TTC549 (cell line): ENCODE measurements around the gene SMTNL1.

Experiments used
- FAIRE-seq: peaks from 2 replicates; lab custom pipeline; 2012; peaks lifted over from hg19 to GRCh38; lab: Jason Lieb, UNC

Gene SMTNL1

DNA sequence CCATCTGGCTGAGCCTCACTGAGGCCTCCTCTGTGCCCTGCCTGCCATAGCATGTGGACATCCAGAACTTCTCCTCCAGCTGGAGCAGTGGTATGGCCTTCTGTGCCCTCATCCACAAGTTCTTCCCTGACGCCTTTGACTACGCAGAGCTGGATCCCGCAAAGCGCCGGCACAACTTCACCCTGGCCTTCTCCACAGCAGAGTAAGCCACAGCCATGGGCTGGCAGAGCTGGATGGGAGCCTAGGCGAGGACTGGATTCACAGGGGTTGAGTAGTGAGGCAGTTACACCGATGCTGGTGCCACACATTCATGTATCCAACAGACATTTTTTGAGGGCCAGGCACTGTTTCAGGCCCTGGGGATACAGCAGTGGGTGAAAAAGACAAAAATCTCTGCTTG lies 9.1 kb downstream of the SMTNL1 start:
- no peak for FAIRE-seq

DNA sequence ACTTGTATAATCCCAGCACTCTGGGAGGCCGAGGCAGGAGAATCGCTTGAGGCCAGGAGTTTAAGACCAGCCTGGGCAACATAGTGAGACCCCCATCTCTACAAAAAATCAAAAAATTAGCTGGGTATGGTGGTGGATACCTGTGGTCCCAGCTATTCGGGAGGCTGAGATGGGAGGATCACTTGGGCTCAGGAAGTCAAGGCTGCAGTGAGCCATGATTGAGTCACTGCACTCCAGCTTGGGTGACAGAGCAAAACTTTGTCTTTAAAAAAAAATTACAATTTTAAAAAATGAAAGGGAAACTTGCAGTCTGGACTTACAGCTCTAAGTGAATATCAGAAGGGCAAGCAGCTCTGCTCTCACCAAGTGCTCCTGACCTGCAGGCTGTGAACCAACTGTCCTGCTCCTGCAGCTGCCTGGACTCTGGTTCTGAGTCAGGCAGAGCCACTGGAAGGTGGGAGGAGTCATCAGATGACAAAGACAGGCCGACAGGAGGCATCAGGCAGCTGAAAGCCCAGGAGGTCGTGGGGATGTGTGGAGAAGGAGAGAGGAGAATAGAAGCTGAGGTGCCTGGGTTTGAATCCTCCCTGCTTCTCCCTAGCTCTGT lies 9.6 kb downstream of the SMTNL1 start:
- no peak for FAIRE-seq

DNA sequence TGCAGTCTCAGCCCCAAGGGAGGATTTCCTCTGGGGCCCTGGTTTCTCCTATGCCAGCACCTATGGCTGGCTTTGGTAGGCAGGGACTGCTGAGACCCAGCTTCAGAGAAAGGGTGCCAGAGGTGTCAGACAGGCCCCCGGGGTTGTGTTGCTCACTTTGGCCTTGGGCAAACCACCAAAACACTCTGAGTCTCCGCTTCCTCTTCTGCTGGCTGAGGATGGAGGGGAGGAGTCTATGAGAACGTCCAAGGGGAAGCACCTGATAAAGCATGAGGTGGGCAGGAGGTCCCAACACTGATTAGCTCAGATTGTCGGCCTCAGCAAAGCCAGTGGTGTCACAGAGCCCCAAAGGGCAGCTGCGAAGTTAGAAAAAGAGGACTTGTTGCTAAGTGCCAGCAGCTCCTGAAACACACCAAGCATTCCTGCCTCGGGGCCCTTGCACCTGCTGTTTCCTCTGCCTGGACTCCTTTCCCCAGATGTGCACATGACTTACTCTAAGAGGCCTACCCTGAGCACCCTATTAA lies 10.5 kb downstream of the SMTNL1 start:
- FAIRE-seq = no peak

DNA sequence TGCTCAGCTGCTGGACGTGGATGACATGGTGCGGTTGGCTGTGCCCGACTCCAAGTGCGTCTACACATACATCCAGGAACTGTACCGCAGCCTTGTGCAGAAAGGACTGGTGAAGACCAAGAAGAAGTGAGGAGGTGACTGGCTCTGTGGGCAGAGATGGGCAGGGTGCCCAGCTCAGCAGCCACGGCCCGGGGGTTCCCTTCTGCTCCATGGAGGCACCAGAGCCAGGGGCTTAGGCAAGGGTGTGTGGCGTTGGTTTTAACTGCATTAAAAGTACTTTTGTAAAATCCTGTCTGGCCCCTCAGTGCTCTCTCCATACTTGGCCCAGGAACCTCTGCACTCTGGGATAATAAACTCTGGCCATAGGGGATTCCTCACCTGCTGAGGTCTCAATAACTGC lies 12.6 kb downstream of the SMTNL1 start:
- no peak for FAIRE-seq

GRCh38 chr11:57551941-57552340 lies 14.5 kb downstream of the SMTNL1 start:
- no peak for FAIRE-seq

GRCh38 chr11:57552479-57552878 lies 15.1 kb downstream of the SMTNL1 start:
- no peak for FAIRE-seq

DNA sequence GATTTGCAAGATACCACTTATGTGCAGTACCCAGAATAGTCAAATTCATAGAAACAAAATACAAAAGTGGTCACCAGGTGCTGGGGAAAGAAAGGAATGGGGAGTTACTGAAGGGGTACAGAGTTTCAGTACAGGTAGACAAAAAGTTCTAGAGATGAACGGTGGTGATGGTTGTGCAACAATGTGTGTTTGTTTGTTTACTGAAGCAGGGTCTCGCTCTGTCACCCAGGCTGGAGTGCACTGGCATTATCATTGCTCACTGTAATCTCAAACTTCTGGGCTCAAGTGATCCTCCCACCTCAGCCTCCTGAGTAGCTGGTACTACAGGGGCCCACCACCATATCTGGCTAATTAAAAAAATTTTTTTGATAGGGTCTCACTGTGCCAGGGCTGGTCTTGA lies 18.0 kb downstream of the SMTNL1 start:
- FAIRE-seq = no peak

- FAIRE-seq = no peak
These were observed 18.6 kb downstream of the SMTNL1 start for GRCh38 chr11:57556041-57556440.

DNA sequence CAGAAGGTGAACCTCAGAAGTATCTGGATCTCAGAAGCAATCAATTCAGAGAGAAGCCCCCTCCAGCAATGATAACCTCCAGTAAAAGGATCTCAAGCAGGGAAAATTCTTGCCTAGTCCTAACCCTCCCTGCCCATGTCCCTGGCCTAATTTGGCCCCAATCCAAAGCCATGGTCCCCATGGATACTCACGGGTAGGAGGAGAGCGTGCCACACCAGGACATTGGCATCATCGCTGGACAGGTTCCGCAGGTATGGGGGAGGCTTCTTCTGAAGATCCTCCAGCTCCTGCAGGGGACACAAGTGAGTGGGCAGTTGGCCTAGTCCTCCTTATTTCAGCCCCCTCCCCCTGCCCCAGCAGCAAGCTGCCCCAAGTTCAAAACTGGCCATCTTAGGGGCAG lies 22.8 kb downstream of the SMTNL1 start:
- no peak for FAIRE-seq

- FAIRE-seq = no peak
These were observed 25.2 kb downstream of the SMTNL1 start for GRCh38 chr11:57562596-57562995.

DNA sequence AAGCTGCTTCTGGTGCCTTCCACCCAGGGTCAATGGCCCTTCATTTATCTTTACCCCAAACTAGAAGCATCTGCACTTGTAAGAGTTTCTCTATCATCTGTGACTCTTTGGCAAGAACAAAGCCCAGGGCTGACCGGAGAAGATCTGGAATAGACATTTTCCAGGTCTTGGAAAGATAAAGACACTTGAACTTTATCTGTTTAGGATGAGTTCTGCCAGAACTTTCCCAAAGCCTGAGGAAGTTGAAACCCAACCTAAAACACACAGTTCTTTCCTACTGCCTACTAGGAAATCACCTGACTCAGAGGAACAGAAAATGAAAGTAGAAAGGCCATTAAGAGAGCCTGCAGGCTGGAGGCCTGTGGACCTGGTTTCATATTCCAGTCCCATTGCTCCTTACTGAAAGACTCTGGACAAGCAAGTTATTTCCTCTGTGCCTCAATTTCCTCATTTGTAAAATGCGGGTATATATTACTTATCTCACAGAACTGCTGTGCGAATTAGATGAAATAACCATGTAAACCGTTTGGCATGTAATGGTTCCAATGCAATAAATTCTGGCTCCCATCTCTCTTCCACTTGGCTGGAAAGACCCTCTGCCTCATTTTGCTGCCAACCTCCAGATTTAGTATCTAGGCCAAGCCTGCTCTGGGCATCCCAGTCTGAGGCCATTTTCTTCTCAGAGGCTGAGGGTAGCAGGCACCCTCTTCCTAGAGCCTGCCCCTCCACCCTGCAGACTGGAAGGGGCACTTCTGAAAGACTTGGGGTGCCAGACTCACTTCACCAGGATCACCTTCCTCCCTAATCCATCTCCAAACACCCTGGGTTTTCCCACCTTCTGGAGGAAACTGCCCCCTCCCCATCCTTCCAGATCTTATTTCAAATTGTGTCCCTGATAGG lies 28.9 kb downstream of the SMTNL1 start:
- FAIRE-seq = no peak

- no peak for FAIRE-seq
These were observed 29.6 kb downstream of the SMTNL1 start for GRCh38 chr11:57566905-57567514.

GRCh38 chr11:57567515-57568329 lies 30.3 kb downstream of the SMTNL1 start, which contains the start of gene UBE2L6:
Gene UBE2L6, minus strand, starts transcription at chr11:57567672. Its CDS starts 61 bp downstream, at chr11:57567611.
- no peak for FAIRE-seq

- no peak for FAIRE-seq
These were observed 31.0 kb downstream of the SMTNL1 start for GRCh38 chr11:57568330-57568766.

DNA sequence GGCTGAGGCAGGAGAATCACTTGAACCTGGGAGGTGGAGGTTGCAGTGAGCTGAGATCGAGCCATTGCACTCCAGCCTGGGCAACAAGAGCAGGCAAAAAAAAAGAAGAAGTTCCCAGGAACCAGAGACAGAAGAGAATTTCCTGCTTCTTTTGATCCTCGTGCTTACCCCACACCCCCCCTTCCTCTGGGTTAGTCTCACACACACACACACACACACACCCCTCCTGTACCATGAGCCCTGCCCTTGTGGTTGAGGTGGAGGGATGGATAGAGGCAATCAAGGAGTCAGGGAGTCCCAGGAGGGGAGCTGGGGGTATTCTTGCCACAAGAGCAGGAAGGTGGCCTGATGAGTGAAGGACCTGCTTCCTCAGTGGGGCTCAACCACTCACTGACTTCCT lies 34.2 kb downstream of the SMTNL1 start:
- FAIRE-seq = no peak

DNA sequence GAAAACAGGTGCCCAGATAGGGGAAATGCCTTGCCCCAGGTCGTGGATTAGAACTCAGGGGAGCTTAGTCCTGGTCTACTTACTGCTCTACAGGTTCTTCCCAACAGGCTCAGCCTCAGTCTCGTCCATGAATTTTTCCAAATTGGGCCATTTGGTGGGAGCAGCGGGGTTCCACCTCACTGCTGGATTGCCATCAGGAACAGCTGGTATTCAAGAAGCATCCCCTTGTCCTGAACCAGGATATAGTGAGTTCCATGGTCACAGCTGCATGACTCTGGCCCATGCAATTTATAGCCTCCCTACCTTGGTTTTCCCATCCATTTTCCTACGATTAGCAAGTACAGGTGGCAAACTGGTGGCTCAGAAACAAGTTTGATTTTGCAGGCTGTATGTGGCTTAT lies 36.7 kb downstream of the SMTNL1 start:
- no peak for FAIRE-seq

DNA sequence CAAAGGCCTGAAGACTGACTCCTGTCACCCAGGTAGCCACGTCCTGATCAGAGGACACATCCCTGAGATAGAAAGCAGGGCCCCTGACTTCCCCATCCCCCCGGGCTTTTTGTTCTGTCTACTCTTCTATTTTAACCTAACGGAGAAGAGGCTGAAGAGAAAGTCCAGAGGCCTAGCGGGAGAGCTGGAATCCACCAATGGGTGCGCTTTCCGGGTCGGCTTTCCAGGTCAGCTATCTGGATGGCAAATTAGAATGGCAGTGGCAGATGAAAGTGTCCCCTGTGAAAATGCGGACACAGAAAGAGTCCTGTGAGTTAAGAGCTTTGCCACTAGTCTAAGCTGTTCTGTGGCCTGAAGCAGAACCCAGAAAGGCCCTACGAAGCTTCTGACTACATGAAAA lies 46.9 kb downstream of the SMTNL1 start:
- no peak for FAIRE-seq

DNA sequence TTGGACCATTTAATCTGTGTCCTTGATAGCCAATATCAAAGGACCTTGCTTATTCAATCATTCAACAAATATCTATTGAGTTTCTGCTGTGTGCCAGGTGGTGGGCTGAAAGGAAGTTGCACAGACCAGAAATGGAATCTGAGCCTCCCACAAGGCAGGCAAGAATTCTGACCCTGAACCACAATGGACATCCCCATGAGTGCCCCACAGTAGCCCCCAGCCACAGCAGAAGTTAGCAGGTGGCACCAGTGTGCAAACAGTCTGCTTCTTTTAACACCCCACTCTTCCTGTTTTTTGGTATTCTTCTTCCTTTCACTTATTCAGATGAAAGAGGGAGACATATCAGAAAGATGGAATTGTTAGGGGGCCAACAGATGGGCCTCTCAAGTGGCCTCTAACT lies 47.9 kb downstream of the SMTNL1 start:
- no peak for FAIRE-seq

- no peak for FAIRE-seq
These were observed 49.4 kb downstream of the SMTNL1 start for GRCh38 chr11:57586711-57587245.

- FAIRE-seq = no peak
These were observed 50.8 kb downstream of the SMTNL1 start for GRCh38 chr11:57588046-57588710.

DNA sequence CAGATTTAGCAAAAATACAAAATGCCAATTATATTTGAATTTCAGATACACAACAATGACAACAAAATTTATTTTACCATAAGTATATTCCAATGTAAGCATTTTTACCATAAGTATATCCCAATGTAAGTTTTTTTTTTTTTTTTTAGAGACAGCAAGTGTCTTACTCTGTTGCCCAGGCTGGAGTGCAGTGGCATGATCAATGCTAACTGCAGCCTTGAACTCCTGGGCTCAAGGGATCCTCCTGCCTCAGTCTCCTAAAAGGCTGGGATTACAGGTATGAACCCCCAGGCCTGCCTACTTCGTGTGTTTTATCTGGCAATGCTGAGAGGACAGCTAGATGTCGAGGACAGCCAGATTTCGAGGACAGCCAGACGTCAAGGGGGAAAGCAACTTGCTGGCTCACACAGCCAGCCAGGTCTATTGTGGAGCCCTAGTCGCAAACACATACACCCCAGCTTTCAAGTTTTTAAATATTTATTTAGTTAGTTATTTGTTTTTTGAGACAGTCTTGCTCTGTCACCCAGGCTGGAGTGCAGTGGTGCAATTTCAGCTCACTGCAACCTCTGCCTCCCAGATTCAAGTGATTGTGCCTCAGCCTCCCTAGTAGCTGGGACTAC lies 59.0 kb downstream of the SMTNL1 start:
- no peak for FAIRE-seq
